Measurements from ENCODE around the gene SKI. TPM values are rescaled to one million over a fixed set of nuclear protein-coding genes. Genes with fewer than 3 reads are reported as not detected.

The SKI gene
- total RNA-seq, 1 donor from 2014 or later = 38.5 TPM

DNA sequence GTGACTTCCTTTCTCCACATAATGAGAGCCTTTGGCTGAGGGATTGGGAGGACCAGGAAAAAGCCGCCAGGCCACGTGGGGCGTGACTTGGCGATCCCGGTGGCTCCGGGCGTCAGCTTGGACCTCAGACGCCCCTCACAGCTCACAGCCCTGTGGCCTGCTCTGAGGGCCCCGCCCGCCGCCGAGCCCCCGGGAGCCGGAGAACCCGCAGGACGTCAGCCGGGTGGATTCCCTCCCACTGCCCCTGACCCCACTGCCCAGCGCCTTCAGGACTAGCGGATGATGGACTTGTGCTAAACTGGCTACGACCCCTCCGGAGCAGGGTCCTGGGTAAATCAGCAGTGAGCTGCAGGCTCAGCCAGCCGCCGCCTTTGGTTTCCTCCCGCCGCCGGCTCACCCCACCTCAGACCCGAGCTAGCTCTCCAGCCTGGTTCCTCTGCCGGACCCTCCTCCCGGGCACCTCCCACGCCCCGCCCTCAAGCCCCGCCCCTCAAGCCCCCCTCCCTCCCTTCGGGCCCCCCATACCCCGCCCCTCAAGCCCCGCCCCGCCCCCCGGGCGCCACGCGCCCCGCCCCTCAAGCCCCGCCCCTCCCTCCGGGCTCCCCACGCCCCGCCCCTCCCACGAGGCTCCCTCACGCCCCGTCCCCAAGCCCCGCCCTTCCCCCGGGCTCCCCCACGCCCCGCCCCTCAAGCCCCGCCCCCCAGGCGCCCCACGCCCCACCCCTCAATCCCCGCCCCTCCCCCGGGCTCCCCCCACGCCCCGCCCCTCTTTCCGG lies 23.5 kb upstream of the SKI start:
- DNase-seq (ENCODE audit: missing footprints) (peak; percentile 91), ATAC-seq (peak; percentile 66)
- intact Hi-C loops (cut with DNase I) = no loop called here

DNA sequence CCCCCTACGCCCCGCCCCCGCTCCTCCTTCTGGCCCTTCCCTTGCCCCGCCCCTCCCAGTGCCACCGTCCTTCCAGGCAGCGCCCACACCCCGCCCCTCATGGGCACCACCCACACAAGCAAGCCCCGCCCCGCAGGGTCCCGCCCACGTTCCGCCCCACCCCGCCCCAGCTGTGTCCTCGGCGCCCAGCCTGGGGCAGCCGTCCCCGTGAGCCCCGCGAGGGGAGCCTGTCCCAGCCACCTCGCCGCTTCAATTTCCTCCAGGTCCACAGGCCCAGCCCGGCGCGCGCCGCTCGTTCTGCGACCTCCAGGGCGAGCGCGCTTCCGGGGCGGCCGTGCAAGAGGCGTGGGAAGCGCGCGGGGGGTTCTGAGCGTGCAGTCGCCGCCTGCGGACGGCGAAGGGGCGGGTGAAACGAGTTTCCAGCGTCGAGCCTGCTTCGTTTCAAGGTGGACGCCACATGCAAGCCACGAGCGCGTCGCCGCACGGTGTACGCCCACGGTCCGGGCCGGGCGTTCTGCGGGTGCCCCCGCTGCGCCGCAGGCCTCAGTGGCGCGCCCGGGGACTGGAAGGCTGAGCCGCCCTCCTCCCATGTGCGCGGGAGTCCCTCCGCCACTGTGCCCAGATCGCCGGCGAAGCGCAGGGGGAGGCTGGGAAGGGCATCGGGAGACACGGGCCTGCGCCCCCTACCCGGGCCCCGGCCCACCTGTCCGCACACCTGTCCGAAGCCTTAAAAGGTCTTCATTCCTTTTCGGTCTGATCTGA lies 22.7 kb upstream of the SKI start:
- DNase-seq (ENCODE audit: missing footprints) = peak; percentile 99
- peak; percentile 84 for ATAC-seq
- intact Hi-C loops (cut with DNase I) = no loop called here

DNA sequence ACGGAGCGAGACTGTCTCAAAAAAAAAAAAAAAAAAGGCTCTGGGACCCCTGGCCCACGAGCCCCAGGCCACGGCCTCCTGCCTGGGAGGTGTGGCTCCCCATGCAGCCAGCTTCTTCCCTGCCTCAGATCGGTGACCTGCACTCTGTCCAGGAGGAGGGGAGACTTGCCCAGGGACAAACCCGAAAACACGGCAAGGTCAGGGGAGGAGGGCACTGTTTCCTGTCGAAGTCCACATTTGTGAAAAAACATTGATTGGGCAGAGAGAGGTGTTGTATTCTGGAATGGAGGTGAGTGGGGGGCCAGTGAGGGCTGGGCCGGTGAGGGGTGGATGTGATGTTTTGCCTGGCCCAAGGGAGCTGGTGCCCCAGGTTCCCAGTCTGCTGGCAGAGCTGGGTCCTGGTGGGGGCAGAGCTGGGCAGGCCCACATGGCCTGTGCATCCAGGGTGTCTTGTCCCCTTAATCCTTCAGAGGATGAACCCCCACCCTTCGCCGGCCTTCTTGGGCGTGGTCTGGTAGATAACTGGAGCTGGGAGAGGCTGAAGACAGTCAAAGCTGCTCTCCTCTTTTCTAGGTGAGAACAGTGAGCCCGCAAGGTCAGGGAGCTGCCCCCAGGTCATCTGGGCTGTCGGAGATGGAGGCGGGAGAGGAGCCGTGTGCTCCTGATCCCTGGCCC lies 21.2 kb upstream of the SKI start:
- DNase-seq (ENCODE audit: missing footprints) = no peak
- no peak for ATAC-seq
- intact Hi-C loops (cut with DNase I) = no loop called here

DNA sequence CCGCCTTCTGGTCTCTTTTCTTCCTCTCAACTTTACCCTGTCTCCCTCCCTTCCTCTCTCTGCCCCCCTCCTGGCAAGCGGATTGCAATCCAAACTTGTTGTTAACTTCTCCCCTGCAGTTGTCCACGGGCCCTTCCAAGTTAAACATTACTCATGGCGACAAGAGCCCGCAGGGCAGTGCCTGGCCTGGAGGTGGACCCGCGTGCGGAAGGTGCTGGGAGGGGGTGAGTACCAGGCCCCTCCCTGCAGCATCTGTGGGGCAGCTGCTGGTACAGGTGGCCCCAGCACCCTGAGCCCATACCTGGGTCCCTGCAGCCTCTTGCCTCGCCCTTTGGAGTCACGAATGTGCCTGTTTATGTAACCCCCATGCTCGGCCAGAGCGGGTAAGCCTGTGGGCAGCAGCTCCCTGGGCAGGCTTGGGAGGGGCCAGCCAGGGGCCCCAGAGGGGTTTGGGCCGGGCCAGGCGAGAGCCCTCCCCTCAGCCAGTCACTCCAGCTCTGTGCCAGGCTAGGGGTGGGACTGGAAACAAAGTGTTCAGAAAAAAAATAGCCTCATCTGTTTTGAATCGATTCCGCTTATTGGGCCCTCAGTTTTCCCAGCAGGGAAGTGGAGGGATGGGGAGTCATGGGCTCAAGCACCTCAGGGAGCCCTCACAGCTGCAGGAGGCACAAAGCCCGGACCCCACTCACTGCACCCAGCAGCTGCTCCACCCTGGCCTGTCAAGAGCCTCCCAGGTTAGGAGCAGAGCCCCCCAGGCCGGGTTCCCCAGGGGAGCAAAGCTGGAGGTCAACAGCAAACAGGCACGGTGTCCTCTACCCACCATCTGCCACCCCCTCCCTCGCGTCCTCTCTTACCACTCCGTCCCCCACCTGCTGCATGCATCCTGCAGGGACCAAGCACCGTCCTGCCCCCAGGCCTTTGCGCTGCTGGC lies 19.5 kb upstream of the SKI start:
- no peak for DNase-seq (ENCODE audit: missing footprints)
- ATAC-seq = no peak
- intact Hi-C loops (cut with DNase I) = no loop called here

DNA sequence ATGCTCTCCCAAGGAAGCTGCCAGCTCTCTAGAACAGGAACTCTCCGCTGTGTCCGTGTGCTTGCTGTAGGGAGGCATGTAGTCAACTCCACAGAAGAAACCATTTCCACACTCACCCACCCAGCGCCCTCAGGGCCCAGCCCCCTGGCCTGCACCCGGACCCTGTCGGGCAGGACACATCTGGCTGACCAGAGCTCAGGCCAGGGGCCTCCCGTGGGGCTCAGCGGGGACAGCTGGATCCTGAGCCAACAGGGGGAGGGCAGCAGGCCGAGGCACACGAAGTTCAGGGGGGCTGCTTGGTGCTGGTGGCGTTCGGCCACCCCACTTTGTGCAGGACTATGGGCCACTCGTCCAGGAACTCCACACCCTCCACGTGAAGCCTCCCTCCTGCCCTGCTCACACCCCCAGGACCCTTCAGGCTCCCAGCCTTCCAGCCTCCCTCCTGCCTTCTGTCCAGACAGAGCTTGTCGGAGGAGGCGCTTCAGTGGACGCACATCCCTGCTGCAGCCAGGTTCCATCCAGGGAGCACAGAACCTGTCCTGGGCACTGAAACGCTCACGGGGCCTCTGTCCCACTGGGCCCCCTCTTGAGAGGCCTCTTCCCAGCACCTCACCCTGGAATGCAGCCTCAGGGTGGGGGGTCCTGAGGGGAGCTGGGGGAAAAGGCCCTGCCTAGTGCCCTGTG lies 18.6 kb upstream of the SKI start:
- DNase-seq (ENCODE audit: missing footprints) (no peak), ATAC-seq (no peak)
- intact Hi-C loops (cut with DNase I) = no loop called here

DNA sequence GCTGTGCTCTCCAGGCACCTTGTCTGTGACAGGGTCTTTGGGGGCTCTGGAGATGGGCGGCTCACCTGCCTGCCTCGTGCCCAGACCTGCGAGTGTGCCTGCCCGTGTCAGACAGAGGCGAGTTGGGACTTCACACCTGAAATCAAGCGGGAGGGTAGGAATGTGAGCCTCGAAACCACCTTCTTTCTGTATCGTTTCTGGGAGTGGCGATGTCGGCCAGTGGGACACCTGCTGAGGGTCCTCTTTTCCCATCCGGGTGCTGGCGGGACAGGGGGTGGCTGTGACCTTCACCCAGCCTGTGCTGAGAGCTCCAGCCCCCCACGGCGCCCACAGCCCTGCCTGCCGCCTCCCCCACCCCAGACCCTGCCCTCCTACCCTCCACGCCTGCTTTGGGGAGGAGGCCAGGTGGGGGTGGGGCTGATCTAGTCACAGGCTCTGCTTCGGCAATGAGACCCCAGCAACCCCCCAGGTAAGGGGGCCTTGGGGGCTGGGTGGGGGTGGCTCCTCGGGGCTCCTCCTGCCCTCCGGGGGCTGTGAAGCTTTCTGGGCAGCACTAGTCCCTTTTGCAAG lies 17.9 kb upstream of the SKI start:
- ATAC-seq (no peak), DNase-seq (ENCODE audit: missing footprints) (no peak)
- intact Hi-C loops (cut with DNase I) = no loop called here

DNA sequence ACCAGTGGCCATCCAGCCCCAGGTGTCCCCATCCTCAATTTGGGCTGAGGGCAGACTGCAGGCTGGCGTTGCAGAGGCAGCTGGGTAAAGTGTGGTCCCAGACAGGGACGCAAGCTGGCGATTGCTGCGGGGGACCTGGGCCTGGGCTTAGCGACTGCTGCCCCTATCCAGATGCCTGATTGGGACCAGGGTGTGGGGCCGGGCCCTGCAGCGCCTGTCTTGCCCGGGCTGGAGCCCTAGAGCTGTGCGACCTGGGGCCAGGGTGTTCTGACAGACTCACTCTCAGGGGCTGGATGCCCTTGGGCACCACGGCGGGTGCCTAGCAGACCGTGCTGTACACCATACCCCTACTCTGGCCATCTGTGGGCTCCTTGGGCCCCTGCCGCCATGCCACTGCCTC lies 17.3 kb upstream of the SKI start:
- no peak for ATAC-seq
- no peak for DNase-seq (ENCODE audit: missing footprints)
- intact Hi-C loops (cut with DNase I) = no loop called here

DNA sequence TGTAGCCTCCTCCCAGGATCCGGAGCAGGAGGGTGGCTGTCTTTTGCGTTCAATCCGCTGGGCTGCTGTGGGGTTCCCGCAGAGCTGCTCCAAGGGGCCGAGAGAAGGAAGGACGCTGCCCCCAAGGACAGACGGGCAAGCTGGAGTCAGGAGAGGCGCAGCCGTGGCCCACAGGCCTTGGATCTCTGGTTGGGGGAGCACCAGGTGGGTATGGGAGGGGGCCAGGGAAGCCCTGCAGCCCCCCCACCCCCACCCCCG lies 15.9 kb upstream of the SKI start:
- ATAC-seq (peak; percentile 0), DNase-seq (ENCODE audit: missing footprints) (peak; percentile 66)
- intact Hi-C loops (cut with DNase I) = no loop called here

DNA sequence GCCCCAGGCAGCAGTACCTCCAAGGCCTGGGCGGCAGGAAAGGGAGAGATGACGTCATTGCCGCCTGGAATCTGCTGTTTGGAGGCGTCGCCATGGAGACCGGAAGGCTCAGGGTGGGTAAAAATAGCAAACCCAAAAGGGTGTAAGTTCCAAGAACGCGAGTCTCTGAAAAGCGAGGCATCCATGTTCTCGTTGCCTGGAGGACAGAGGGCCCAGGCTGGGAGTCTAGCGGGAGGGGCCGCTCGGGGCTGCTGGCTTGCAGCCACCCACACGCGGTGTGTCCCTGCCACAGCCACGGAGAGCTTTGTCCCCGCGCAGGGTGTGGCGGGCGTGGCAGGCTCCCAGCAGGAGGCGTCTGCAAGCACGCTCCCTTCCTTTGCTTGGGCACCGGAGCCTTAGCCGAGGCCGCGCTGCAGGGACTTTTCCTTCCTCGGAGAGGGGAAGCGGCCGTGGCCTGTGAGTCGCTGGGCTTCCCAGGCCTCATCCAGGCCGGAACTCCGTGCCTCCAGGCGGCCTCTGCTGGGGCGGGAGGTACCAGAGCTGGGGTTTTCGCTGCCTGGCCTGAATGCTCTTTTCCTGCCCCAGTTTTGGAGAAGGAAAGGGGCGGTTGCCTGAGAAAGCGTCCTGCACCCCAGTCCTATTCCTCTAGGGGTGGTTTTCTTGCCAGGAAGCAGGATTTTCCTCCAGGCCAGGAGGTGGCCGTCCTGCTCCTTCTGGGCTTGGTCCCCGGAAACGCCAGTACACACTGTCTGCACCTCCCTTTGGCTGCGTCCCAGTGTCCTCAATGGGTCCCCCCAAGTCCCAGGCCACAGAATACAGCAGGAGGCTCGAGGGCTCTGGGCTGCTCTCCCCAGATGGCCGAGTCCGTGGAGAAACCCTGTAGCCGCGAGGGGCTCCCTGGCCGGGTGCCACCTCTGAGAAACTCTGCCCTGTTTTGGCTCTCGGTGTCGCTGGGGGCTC lies 15.3 kb upstream of the SKI start:
- DNase-seq (ENCODE audit: missing footprints) = peak; percentile 93
- intact Hi-C loops (cut with DNase I) = loop anchor here (1.0 kb wide), 1 partner anchor 14 kb away; no protein-coding TSS in a partner anchor
- ATAC-seq = peak; percentile 62

DNA sequence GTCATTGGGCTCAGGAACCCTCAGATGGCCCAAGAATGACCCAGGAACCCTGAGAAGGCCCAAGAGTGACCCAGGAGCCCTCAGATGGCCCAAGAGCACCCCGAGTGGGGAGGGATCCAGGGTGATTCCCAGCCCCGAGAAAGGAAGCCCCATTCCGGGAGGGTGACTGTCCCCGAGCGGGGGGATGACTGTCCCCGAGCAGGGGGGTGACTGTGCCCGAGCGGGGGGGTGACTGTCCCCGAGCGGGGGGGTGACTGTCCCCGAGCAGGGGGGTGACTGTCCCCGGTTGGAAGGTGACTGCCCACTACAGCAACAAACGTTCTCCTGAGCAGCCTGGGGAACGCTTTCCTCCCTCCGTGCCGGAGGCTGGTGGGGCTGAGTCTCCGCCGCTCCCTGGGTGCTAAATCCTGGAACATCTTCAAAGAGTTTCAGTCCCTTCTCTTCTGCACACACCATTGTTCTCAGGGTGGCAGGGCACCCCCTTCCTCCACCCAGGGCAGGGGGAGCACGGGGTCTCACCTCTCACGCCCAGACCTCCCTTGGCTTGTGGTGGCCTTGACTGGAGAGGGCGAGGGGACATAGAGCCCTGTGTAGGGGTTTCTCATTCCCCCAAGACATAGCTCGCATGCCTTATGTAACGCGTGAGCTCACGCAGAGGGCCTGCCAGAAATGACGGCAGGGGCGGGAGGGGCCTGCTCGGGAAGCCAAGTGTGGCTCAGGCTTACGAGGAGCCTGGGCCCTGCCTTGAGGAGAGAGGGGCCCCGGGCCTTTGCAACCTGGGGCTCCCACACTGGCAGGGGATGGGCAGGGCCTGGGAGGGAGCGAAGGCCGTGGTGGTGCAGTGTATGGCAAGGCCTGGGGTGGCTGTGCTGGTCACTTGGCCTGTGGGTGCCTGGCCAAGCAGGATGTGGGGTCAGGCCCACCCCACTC lies 14.3 kb upstream of the SKI start:
- ATAC-seq = peak; percentile 79
- DNase-seq (ENCODE audit: missing footprints) = peak; percentile 91

DNA sequence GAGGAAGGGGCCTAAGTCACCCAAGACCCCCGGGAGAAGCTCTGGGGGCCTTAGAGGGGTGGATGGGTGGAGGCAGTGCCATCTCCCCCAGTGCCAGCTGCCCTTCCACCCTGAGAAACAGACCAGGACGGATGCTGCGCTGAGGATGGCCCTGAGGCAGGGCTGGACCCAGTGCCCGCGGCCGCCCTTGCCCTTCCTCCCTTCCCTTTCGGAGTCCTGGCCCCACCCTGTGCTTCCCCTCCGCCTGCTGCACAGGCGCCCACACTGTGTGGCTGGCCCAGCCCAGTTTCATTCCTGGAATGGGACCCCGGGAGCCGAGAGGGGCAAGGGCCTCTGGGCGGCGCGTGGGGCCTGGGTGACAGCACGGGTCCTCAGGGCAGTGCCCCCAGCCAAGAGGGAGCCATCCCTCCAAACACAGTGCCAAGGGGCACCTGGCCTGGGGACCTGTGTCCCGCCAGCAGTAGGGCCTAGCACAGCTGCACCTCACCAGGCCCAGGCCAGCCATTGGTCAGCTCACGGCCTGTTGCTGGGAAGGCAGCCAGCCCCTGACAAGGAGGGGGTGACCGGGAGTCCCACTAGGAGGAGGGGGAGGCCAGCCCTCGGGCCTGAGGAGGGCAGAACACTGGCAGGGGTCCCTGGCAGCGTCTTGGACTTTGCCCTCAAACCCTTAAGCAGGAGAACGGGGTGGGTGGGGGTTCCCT lies 13.4 kb upstream of the SKI start:
- peak; percentile 8 for ATAC-seq
- intact Hi-C loops (cut with DNase I) = no loop called here
- DNase-seq (ENCODE audit: missing footprints) = no peak

More for the DNA sequence above, 14.3 kb upstream of the SKI start:
- intact Hi-C loops (cut with DNase I) = loop anchor here (1.0 kb wide), 1 partner anchor 13 kb away; no protein-coding TSS in a partner anchor

DNA sequence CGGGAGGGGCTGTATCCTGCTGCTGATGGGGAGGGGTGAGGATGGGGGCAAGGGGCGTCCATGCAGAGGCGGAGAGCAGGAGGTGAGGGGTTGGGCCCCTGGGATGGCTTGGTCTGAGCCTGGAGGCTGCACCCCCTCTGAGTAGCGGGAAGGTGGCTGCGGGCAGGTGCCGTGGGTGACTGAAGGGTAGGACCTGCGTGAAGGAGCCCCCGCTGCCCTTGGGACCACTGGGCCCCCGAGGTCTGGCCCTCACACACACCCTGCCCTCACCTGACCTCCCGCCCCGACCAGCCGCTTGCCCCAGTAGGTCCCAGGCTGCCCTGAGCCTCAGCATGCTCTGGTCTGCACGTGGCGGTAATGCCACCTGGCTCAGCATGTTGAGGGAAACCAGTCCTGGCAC lies 12.8 kb upstream of the SKI start:
- DNase-seq (ENCODE audit: missing footprints) (no peak), ATAC-seq (no peak)
- intact Hi-C loops (cut with DNase I) = no loop called here

DNA sequence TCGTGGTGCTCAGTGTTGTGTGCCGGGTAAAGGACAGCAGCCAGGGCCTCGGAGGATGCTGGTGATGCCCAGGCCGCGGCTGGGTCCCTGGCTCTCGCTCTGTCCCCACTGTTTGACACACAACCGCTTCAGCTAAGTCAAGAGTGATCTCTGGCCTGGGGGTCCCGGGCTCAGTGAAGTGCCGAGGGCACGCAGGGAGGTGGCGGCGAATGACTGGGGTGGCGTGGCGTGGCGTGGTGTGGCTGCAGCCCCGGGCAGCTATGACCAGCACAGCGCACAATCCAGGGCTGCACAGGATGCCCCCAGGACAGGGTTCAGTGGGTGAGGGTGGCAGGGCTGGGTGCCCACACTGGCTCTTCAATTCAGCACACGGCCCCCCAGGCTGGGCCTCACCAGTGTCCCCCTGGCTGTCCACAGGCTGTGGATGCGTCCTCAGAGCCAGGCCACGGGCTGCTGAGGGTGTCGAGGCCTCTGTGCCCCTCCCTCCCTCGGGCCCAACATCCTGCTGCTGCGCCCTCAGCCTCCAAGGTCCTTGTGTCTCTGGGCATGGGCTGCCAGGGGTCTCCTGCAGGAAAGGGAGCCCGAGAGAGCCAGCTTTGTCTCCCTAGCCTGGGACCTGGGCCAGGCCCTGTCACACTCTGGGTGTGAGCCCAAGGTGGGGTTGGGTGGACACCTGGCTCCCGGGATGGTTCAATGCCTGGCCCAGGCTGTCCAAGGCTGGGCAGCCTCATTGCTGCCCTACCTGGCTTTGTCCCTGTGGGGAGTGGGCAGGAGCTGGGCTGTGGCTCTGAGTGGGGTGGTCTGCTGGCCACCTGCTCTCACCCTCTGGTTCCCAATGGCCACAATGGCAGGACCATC lies 12.0 kb upstream of the SKI start:
- ATAC-seq (no peak), DNase-seq (ENCODE audit: missing footprints) (no peak)
- intact Hi-C loops (cut with DNase I) = no loop called here

DNA sequence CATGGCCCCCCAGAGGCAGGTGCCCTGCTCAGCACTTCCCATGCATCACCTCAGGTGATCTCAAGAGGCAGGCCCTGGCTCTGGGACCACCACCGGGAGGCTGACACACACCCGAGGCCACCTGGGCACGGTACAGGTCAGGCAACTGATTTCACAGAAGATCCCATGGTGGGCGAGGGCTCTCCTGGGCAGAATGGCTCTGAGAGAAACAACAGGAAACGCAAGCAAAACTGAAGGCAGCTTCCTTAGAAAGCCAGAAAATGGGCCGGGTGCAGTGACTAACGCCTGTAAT lies 11.4 kb upstream of the SKI start:
- intact Hi-C loops (cut with DNase I) = no loop called here
- peak; percentile 40 for DNase-seq (ENCODE audit: missing footprints)
- no peak for ATAC-seq

DNA sequence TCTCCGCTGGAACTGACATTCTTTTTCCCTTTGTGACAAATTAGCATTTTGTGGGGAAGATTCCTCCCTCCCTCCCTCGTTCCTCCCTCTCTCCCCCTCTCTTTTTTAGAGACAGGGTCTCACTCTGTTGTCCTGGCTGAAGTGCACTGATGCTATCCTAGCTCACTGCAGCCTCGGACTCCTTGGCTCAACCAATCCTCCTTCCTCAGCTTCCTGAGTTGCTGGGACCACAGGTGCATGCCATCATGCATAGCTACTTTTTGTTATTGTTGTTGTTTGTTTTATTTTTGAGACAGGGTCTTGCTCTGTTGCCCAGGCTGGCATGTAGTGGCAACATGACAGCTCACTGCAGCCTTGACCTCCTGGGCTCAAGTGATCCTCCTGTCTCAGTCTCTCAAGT lies 6.8 kb upstream of the SKI start:
- intact Hi-C loops (cut with DNase I) = no loop called here
- ATAC-seq = no peak
- DNase-seq (ENCODE audit: missing footprints) = no peak

Measured in Right ventricle myocardium inferior (tissue), 1 donor.